DMS53 treated with DMSO at 0.1 percent for 48 hours (cell line): ENCODE measurements around the gene KCNIP3.
"Not testable (repeated sequence)": the region's sequence is repeated elsewhere in the genome, so short reads cannot be mapped to it uniquely, and the experiment has no call there.

ENCODE experiments used
- DNase-seq: peaks from one replicate; lab custom pipeline; 2025; ENCODE audit not compliant: unreplicated experiment; lab: John Stamatoyannopoulos, UW

Gene KCNIP3

DNA sequence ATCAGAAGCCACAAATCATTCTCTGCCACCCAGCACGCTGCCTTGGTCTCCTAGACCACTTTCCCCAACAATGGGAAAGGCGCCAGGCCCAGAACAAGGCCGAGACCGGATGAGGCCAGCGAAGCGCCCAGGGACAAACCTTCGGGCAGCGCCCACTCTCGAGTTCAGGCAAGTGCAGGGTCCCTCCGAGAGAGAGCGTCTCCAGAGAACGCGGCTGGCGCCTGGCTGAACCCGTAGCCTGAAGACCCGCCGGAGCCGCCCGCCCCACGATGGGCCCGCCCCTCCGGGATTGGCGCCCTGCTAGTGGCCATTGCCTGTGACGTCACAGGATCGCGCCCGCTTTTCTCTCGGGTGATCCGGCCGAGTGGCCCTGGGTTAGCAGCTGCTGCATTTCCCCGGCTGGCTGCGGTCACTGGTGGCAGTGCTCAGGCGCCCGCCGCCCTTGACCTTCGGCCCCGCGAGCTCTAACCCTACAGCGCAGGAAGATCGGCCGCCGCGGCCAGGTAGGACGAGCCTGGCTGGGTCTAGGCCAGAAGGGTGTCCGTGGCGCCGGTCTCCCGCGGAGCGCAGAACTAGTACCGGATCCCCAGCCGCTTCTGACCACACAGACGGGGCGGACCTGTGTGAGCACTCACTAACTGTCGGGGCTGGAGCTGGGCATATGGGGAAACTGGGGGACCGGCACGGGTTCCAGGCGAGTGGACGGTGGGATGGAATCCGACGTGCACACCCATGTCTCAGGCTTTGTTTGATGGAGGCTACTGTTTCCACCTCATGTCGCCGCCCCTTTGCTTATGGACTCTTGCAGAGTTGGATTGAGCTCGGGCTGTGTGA is 105.4 kb downstream of the KCNIP3 start, which contains the start of gene FAHD2A:
FAHD2A (plus strand) TSS at position 339 of the 834 bp plus-strand sequence. CDS start 2,851 bp downstream, outside the sequence.
- DNase-seq: peak; percentile 96

DNA sequence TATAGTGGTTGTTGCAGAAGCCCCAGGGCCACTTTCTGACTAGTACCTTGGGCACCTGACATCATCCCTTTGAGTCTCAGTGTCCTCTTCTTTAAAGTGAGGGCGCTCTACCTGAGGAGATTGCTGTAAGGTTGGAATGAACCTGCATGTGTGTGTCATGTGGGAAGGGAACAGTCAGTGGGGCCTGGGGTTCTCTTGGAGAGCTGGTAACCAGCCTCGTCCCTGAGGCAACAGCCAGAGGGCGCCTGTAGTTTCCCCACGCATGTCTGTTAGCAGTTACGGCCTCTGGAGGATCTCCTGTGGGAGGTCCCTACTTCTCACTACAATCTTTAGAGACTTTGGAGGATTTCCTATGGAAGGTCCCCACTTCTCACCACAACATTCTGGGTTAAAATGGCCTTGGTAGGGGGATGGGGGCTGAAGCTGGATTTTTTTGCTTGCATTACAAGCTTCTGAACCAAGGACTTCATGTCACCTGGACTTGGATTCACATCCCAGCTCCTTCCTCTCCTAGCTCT is 106.1 kb downstream of the KCNIP3 start:
- DNase-seq: peak; percentile 62

GRCh38 chr2:95403824-95404223 is 106.7 kb downstream of the KCNIP3 start:
- not testable (repeated sequence) for DNase-seq

- not testable (repeated sequence) for DNase-seq
Measured at GRCh38 chr2:95404676-95405075, 107.5 kb downstream of the KCNIP3 start.

- not testable (repeated sequence) for DNase-seq
Measured at GRCh38 chr2:95411239-95411638, 114.1 kb downstream of the KCNIP3 start.

DNA sequence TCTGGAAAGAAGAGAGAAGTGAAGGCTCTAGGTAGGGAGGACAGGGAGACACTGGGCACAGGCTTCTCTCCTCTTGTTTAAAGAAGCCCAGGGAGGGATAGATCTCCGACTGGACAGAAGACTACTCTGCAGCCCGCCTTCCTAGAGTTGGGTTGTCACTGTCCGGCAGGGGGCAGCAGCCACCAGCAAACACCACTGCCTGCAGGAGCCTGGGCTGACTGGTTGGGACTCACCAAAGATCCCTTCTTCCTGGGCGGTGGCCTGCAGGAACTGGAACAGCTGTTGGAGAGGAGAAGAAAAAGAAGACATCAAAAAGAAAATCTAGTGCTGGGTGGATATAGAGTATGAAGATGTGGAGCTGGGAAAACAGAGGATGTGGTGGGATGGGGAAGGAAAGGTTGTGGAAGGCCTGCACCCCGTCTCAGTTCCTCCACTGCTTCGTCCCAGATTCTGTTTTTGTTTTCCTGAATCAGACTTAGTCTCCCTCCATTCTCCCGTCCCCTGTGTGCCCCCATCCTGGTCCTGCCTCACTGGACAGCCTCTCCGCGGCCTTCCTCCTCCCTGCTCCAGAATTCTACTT is 117.0 kb downstream of the KCNIP3 start:
- peak; percentile 90 for DNase-seq

DNA sequence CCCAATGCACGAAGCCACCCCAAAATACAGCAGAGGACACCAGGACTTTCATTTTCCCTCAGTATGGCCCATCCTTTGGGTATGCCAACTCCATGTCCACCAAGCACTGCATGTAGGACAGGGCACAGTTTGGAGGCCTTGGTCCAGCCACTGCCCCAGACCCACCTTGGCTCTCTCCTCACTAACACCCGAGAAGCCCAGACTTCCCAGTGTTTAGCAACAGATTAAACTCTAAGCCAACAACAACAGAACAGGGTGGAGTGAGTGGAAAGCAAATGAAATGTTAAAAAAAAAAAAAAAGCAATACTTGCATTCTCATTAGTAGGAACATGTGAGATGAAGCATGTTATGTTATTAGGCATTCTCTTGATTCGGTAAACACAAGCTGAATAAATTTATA is 118.0 kb downstream of the KCNIP3 start:
- DNase-seq: not testable (repeated sequence)

GRCh38 chr2:95415561-95415960 is 118.4 kb downstream of the KCNIP3 start:
- DNase-seq: not testable (repeated sequence)

DNA sequence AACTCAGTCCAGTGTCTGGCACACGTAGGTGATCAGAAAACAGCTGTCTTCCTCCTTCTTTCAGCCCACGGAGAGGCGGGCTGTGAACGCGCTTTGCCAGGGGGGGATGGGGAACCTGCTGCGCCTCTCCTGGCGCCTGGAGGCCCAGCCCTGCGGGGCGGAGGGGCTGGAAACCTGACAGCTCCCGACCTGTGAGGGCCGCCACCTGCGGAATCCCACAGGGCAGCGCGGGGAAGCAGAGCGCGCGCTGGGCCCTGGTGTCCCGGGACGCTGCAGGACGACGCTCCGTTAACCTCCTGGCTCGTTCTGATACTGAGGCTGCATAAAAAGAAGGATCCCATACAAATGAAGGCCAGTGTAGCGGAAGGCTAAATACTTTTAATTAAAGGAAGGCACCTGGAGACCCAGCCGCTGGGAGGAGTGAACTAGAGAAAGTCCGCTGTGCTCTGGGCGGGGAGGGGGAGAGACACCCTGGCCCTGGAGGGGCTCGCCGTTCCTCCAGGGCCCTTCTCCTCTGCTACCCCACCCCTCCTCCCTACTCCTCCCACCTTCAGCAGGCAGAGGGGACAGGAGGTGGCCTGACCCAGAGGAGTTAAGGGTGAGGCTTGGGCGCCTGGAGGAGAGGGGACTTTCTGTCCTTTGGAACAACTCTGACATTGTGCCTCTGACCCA is 130.2 kb downstream of the KCNIP3 start:
- DNase-seq: not testable (repeated sequence)

DNA sequence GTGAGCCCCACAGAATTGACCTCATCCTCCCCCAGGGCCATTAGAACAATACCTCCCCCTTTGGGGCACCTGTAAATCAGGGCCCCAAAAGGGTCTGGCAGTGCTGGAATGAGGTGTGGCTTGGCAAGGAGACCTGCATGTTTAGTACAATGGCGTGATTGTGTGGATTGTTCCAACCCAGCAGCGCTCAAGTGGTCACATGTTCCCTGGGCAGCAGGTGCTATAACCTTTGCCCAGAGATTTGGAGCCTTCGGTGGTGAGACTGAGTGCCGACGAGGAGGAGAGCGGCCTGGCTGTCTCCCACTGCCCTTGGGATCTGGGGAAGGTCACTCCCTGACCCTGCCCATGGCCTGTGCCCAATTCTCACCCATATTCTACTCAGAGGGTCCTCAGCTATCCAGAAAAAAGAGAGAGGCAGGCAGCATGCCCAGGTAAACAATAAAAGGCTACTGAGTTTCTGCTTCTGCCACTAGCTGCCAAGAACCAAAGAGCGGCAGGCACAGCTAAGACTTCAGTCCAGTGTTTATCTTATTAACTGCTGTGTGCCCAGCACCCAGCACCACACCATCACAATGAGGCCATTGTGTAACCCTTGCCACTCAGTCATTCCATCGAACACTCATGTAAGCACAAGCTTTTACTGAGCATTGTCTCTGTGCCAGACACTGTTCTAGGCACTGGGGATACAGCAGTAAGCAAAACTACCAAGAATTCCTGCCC is 132.8 kb downstream of the KCNIP3 start:
- DNase-seq: not testable (repeated sequence)

- not testable (repeated sequence) for DNase-seq
Measured at GRCh38 chr2:95433373-95433772, 136.2 kb downstream of the KCNIP3 start.

DNA sequence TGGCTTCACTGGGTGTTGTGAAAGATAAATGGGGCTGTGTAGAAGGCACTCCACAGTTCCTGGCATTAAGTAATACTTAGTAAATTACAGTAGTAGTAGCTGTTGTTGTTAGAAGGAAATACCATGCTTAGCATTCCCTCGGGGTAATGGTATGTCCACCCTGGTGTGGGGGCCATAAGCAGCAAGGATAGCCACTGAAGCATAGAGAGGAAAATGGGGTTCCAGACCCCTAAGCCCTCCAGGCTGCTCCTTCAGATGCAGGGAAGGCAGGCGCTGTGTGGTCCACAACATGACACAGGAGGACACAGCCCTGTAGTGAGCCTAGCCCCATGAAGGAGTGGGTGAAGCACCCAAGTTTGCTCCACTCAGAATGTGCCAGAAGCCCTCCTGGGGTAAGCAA is 136.8 kb downstream of the KCNIP3 start:
- DNase-seq: not testable (repeated sequence)

GRCh38 chr2:95434507-95435076 is 137.4 kb downstream of the KCNIP3 start:
- not testable (repeated sequence) for DNase-seq

DNA sequence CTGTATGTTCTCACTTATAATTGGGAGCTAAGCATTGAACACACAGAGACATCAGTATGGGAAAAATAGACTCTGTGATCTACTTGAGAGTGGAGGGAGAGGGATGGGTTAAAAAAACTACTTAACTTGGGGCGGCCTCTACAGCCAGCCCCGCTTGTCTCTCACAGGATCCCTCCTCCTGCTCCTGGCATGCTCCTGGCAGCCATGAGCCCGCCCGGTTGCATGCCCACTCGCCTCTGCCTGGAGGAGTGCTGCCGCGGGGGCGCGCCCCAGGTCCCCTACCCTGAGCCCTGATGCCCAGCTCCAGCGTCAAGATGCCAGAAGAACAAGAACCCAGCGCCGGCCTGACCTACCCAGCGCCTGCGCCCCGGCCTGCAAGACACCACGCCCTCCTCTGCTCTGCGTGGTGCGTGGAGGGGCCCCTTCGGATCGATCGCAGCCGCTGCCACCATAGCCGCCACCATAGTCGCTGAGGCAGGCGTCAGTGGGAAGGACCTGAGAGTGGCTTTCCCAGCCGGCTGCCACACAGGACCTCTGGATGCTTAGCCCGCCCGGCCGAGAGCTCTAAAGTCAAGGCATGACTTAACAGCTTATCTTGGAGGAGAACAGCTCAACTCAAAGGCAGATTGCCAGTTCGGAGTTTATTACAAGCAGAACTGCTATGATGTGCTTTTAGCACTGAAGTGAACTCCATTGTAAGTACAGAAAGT is 138.2 kb downstream of the KCNIP3 start:
- DNase-seq: not testable (repeated sequence)
